GM18951 (cell line): Measurements from ENCODE around the gene MTUS2.

Experiments
- POLR2A ChIP-seq: IDR thresholded peaks from 4 replicates; pipeline ENCODE4 v1.6.1; 2011; ENCODE audit warnings: mild to moderate bottlenecking; ENCODE audit not compliant: insufficient read length, insufficient read depth; ENCODE audit errors: extremely low read depth
- in situ Hi-C: fragments of 300-500 bp; cut with MboI; formaldehyde crosslinking; loops from one replicate; pipeline ENCODE4 v1.12.0; 2022; ENCODE audit warnings: low sequenced_read_pairs, mixed read lengths, inconsistent platforms; ENCODE audit not compliant: unreplicated experiment

Gene MTUS2

DNA sequence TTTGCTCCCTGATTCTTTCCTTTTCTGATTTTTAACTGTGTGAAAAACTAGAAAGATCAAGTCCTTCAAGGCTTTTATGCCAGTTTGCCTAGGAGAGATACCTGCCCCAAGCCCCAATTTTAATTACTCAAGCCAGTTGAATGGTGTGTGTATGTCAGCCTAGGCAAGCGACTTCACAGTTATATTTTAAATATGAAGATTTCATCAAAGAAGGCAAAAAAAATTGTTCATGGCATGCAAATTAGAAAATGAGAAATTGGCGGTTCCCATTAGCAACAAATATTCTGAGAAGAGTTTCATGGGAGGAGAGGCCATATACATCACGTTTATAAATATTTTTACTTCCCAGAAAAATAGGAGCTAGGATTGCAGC is 607.8 kb downstream of the MTUS2 start:
- no peak for TF ChIP-seq POLR2A
- in situ Hi-C loops: no loop called here

DNA sequence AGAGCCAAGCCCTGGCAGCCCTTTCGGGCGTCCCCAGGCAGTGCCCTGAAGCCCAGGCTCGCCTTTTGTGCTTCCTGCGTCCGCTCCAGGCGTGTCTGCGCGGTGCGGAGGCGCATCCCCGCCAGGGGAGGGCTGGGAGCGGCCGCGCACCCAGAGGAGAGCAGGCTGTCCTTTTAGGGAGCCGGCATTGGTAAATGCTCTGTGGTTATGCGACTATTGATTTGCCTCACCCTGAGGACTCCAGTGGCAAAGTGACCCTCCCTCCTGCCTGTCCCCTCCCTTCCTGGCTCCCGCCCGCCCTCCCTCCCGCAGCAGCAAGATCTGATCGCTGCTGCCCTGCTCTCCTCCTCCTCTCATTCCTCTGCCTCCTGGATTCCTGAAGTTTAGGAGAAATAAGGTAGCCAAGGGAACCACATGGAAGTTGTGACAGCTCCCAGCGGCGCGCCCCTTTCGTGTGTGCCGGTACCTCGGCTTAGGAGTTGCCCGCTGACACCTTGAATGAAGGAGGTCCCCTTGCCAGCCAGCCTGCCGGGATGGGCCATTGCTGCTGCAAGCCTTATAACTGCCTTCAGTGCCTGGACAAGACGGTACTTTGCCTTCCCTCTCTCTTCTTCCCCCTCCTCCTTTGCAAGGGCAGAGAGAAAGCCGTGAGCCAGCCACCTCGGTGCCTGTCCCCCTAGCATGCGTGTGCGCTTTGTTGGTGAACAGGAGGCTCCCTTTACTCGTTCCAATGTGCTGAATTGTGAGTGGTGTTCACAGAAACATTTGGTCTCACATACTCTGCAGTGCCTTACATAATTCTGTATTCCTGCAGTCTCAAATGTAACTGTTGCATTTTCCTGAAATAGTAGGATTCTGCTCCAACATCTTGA is 608.4 kb downstream of the MTUS2 start:
- TF ChIP-seq POLR2A: no peak
- in situ Hi-C loops: no loop called here

DNA sequence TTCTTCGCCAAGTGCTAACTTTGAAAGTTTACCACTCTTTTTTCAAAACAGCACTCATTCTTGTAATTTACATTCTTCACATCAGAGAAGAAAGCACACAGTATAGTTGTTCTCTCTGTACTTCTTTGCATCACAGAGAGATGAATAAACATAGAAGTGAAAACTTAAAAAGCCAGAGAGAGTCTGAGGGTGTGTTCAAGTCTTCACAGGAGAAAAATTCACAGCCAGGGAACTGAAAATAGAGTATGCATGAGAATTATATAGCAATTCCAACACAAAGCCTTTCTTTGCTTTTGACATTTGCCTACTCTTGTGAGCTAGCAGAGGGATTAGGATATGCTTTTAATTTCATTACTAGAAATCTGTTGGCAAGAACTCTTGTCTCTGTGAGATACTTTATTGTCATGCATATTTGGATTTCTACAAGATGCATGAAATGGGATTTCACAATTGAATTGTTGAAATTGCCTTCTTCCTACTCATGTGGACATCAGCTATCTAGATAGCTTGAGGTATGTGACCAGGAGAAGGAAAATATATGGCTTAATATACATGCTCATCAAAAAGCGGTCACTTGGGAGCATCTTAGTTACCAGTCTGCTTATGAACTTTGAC is 609.3 kb downstream of the MTUS2 start:
- no peak for TF ChIP-seq POLR2A
- in situ Hi-C loops: no loop called here

DNA sequence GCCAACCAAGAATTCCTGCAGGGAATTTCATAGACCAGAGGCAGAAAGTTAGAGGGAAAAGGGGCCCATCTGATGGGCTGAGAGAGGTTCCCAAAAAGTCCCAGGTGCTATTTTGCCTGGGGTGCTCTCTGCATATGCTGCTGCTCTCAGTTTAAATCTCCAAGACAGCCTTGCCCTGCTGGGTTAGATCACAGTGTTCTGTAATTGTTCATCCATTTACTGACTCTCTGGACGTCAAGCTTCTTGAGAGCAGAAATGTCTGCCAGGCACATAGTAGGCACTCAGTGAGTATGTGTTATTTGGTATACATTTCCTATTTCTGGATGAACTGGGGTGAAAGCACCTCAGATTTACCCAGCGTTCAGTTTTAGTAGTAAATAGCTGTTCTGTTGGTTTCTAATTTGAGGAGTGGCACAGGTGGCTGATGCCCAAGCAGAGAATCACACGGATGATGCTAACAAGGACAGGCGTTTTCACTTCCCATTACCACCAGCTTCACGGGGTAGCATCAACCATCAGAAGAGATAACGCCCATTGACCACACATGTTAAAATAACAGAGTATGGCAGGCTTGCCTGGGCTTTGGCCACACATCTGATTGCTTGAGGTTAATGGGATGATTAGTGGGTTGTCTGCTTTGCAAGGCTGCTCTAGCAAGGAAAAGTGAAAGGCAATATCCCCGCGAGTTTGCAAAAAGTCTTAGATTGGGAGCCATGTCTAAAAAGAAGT is 614.2 kb downstream of the MTUS2 start:
- TF ChIP-seq POLR2A: no peak
- in situ Hi-C loops: no loop called here

DNA sequence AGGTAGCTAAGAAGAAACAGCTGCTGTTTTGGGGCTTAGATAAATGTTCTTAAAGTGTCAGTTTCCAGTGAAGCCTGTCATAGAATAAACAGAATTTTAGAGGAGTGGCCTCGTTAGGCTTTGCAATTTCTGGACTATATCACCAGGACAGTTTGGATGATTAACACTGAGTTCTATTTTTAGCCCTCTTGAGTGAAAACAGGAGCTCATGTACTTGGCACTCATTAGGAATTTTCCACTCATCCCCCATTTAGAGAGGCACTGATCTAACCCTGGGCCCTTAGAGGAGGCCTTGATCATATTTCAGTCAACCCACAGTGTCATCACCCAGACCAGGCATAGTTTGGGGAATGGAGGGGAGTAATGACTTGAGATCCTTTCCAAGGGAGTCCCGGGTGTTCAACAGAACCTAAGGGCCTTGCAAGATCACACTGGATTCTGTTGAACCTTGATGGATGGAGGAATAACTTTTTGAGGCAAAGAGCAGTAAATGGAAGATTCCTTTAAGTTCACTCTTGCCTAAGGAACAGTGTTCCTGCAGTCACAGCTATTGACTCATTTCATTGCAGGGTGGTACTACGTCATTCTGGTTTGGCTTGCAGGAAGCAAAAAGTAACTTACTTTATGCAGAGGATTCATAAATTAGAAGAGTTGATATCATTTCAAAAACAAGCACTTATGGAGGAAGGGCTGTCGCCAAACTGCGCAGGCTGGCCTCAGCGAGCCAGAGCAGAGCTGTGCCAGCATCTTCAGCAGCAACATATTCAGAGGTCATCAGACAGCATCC is 615.2 kb downstream of the MTUS2 start:
- in situ Hi-C loops: no loop called here

DNA sequence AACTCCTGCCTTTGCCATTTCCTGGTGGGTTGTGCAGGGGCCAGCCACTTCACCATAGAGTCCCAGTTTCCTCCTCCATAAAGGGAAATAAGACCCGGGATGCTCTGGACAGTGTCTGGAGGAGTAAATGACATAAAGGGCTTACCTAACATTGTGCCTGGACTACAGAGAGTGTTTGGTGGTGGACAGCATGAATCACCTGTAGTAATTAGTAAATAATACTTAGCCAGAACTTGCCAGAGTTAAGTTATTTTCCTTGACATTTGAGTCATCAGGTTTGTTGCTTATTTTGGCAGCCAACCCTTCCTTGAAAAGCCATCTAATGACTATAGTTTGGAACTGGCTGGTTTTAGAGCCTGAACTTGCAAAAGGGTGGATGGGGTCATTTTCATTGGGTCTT is 616.2 kb downstream of the MTUS2 start:
- in situ Hi-C loops: no loop called here
- TF ChIP-seq POLR2A: no peak

More for the DNA sequence above, 615.2 kb downstream of the MTUS2 start:
- no peak for TF ChIP-seq POLR2A

DNA sequence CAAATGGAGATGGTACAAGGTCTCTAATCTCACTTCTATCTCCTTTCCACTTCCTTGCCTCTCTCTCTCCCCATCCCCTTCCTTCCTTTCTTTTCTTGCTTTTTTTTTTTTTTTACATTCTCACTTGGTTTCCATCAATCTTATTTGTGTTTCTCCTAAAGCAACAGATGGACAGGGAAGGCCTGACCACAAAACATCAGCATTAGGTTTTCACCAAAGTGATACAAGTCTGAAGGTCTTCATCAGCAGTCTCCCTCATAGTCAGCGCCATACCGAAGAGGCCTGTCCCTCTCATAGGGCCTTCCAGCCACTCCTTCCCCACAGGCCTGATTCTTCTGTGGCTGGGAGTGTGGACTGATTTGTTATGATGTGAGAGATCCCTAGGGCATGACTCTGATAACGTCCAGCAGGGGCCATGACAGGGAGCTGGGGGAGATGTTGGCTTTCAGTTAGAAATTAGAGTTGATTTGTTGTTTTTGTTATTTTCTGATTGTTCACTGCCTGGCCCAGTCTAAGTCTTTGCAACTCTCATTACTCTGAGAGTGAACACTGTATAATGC is 616.7 kb downstream of the MTUS2 start:
- no peak for TF ChIP-seq POLR2A
- in situ Hi-C loops: no loop called here

DNA sequence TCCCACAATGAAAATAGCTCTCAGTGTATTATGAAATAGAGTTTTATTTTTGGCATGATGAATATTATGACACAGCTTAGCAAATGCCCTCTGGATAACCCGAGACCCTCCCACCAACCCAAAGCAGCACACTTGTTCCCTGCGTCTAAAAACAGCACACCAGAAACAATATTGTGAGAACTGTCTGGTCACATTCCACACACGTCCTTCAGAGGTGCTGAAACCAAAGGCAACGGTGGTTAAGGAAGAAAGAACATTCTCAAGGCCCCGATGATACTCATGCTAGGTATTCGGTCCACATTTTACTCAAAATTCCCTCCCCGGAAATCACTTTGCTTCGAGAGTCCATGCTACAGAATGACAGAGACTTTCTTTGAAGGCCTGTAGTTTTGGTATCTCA is 618.6 kb downstream of the MTUS2 start:
- in situ Hi-C loops: no loop called here
- no peak for TF ChIP-seq POLR2A

DNA sequence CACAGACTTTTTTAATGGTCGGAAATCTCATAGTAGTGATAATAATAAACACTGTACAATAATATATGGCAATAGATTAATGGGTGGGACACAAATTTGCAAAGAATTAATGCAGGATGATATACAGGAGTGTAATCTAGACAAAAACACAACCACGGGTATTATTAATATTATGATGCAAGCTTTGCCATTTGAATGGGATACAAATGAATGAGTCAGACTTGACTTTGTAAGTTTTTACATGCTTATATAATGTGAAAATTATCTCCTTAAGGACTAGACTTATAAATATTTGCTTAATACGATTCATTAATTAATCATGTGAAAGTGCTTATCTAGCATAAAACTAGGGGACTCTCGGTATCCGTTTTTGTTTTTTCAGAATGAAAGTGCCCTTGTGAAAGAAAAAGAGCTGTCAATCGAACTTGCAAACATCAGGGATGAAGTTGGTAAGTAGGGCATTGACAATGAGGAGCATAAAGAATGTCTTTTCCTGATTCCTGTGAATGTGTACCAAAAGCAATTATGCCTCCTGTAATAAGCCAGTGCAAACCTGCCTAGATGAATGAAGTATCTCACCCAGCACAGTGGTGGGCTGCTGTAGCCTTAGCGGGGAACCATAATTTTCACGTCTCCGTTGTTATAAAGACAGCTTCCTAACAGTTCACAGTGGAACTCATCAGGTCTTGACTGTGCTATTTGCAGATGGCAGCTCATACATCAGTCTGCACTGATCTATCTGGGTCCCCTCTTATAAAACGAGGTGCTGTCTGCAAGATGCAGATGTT is 619.7 kb downstream of the MTUS2 start:
- in situ Hi-C loops: no loop called here
- TF ChIP-seq POLR2A: no peak

DNA sequence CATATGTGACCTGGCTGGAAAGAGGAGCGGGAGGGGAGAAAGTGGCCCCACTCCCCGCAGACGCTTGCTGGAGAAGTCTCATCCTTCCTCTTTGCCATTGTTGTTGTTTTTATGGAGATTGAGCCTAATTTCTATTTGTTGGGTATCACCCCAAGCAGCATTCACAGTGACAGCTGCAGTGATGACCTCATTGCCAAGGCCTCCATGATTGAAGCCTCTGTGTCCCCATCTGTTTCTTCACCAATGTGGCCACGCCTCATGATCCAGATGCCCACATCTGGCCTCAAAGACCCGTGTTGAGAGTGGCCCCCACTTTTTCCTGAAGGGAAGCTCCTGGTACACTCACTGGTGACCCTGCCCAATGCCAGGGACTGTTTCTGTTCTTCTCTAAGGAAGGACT is 621.2 kb downstream of the MTUS2 start:
- in situ Hi-C loops: no loop called here
- TF ChIP-seq POLR2A: no peak

DNA sequence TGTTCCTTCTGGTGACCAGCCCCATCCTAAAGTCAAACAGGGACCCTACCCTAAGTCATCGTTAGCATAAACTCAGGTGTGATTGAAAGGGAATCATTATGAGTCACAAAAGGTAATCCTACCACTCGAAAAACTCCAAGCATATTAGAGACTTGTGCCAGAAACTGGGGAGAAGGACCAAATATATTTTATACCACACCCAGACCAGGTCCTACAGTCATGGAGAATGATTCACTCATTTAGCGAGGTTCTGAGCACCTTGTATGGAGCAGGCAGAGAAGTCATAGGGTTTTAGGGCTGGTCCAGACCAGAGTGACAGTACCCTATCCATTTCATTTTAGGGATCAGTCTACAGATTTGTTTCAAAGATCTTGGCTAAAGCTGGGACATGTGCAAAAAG is 625.9 kb downstream of the MTUS2 start:
- in situ Hi-C loops: no loop called here
- TF ChIP-seq POLR2A: no peak

DNA sequence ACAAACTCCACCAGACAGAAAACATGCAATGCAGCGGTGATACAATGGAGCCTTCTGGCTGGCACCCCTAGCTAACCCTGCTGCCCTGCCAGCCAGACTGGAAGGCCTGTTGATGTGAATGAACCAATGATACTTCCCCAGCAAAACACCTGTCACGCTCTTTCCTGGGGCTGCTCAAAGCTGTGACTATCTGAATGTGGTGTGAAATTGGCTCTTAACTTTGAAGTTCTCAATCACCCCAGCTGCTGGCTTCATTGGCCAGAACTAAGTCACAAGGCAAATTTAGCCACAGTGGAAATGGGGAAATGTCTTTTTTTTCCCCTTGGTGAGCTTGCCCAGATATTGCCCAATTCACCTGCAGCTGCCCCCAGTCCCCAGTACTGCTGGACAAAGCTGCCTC is 628.0 kb downstream of the MTUS2 start:
- TF ChIP-seq POLR2A: no peak
- in situ Hi-C loops: no loop called here
